T follicular helper cell (primary cell): ENCODE results near the gene DYRK1A.

Source experiments
- DNase-seq: peaks from one replicate; pipeline ENCODE4 v3.0.0-alpha.2; 2020; ENCODE audit warnings: low read depth

Gene DYRK1A

GRCh38 chr21:37450445-37450941 lies 83.9 kb downstream of the DYRK1A start:
- no peak for DNase-seq

GRCh38 chr21:37451446-37451845 lies 84.9 kb downstream of the DYRK1A start:
- DNase-seq = no peak

GRCh38 chr21:37452227-37452626 lies 85.7 kb downstream of the DYRK1A start:
- DNase-seq = no peak

GRCh38 chr21:37453350-37453749 lies 86.8 kb downstream of the DYRK1A start:
- DNase-seq = no peak

GRCh38 chr21:37454869-37455503 lies 88.4 kb downstream of the DYRK1A start:
- DNase-seq = no peak

GRCh38 chr21:37455504-37455911 lies 88.9 kb downstream of the DYRK1A start:
- no peak for DNase-seq

GRCh38 chr21:37458669-37459276 lies 92.2 kb downstream of the DYRK1A start:
- DNase-seq = no peak

- DNase-seq = no peak
These were observed 93.0 kb downstream of the DYRK1A start for GRCh38 chr21:37459575-37459974.

- DNase-seq = no peak
These were observed 93.6 kb downstream of the DYRK1A start for GRCh38 chr21:37460196-37460595.

GRCh38 chr21:37461479-37461878 lies 94.9 kb downstream of the DYRK1A start:
- no peak for DNase-seq

GRCh38 chr21:37462087-37462861 lies 95.7 kb downstream of the DYRK1A start:
- no peak for DNase-seq

GRCh38 chr21:37463083-37463801 lies 96.7 kb downstream of the DYRK1A start:
- DNase-seq = no peak

GRCh38 chr21:37467082-37467481 lies 100.5 kb downstream of the DYRK1A start:
- DNase-seq = no peak

GRCh38 chr21:37468909-37469308 lies 102.3 kb downstream of the DYRK1A start:
- DNase-seq = no peak

GRCh38 chr21:37469441-37469840 lies 102.9 kb downstream of the DYRK1A start:
- DNase-seq = no peak

GRCh38 chr21:37472581-37472980 lies 106.0 kb downstream of the DYRK1A start:
- DNase-seq = no peak

GRCh38 chr21:37473491-37473890 lies 106.9 kb downstream of the DYRK1A start:
- DNase-seq = no peak

GRCh38 chr21:37474342-37474741 lies 107.8 kb downstream of the DYRK1A start:
- DNase-seq = no peak

GRCh38 chr21:37475186-37475868 lies 108.8 kb downstream of the DYRK1A start:
- no peak for DNase-seq

GRCh38 chr21:37478794-37479193 lies 112.2 kb downstream of the DYRK1A start:
- no peak for DNase-seq

- no peak for DNase-seq
These were observed 117.2 kb downstream of the DYRK1A start for GRCh38 chr21:37483776-37484175.
